Caco-2 (cell line): ENCODE measurements around the gene DNAJA1. TPM values are rescaled to one million over a fixed set of nuclear protein-coding genes. Genes with fewer than 3 reads are reported as not detected.

Source experiments
- BruUV-seq: library from RNA; stranded (reverse); fragments of 400-500 nt; replicated peaks from 2 replicates; lab custom pipeline; 2021; lab: Mats Ljungman, UMichigan
- CTCF ChIA-PET: fragments of 300-600 bp; sonication (Branson Sonifier 250); formaldehyde crosslinking; loops from one replicate; lab custom pipeline; 2022; ENCODE audit warnings: antibody characterized with exemption; lab: Charles Lee
- POLR2A ChIA-PET: fragments of 300-600 bp; sonication (Branson Sonifier 250); formaldehyde crosslinking; loops from one replicate; lab custom pipeline; 2022; ENCODE audit warnings: antibody characterized with exemption; lab: Charles Lee
- DNase-seq, 2 experiments: peaks; one replicate each; pipeline versions ENCODE4 v3.0.0 to v3.0.0-alpha.2; 2020 to 2022
- H3K27me3 ChIP-seq: replicated peaks from 2 replicates; pipeline ENCODE4 v1.6.0; 2011; ENCODE audit warnings: low read length; ENCODE audit not compliant: control insufficient read depth, insufficient read depth
- H3K36me3 ChIP-seq: 2 replicates; pipeline ENCODE4 v1.5.1; 2011; ENCODE audit warnings: low read length; ENCODE audit not compliant: control insufficient read depth, insufficient read depth
- H3K4me1 ChIP-seq: fragments of 250-450 bp; sonication (Bioruptor Pico); 2 replicates; pipeline ENCODE4 v1.5.1; 2020; ENCODE audit warnings: mild to moderate bottlenecking
- H3K4me3 ChIP-seq: 2 replicates; pipeline ENCODE4 v1.5.1; 2011; ENCODE audit warnings: low read depth, mild to moderate bottlenecking, control low read depth, low read length
- H3K9me3 ChIP-seq: fragments of 250-450 bp; sonication (Bioruptor Pico); 2 replicates; pipeline ENCODE4 v1.5.1; 2020; ENCODE audit warnings: mild to moderate bottlenecking, moderate library complexity
- H3K27ac Mint-ChIP-seq: one replicate; pipeline ENCODE4 v1.8.0; 2022; ENCODE audit warnings: mixed read lengths; ENCODE audit not compliant: unreplicated experiment
- H3K27me3 Mint-ChIP-seq: one replicate; pipeline ENCODE4 v1.8.0; 2022; ENCODE audit warnings: mixed read lengths; ENCODE audit not compliant: insufficient read depth, unreplicated experiment
- H3K36me3 Mint-ChIP-seq: one replicate; pipeline ENCODE4 v1.8.0; 2022; ENCODE audit warnings: mild to moderate bottlenecking, mixed read lengths; ENCODE audit not compliant: insufficient read depth, unreplicated experiment
- H3K4me1 Mint-ChIP-seq: one replicate; pipeline ENCODE4 v1.8.0; 2022; ENCODE audit warnings: low read depth, mixed read lengths; ENCODE audit not compliant: unreplicated experiment
- H3K4me3 Mint-ChIP-seq: one replicate; pipeline ENCODE4 v1.8.0; 2022; ENCODE audit warnings: mild to moderate bottlenecking, moderate library complexity, mixed read lengths; ENCODE audit not compliant: unreplicated experiment
- H3K9me3 Mint-ChIP-seq: one replicate; pipeline ENCODE4 v1.8.0; 2022; ENCODE audit warnings: mixed read lengths; ENCODE audit not compliant: unreplicated experiment
- intact Hi-C: fragments of 100-400 bp; cut with micrococcal nuclease; formaldehyde crosslinking; loops from one replicate; pipeline ENCODE4 v1.10.0; 2022; ENCODE audit not compliant: unreplicated experiment
- total RNA-seq: library from RNA; stranded (reverse); gene quantifications from 2 replicates; pipeline ENCODE4 v1.2.3, GENCODE V29; 2022
- TF ChIP-seq, protein P1 (sequence below), 2 experiments: fragments of 200-600 bp in 1 of 2; IDR thresholded peaks; 1 replicate in 1 of 2; 2 replicates in 1 of 2; pipeline versions ENCODE4 v1.5.1 to v1.8.0; 2011 to 2022; ENCODE audit warnings: antibody characterized with exemption in 1 of 2, control low read depth in 1 of 2, inconsistent platforms in 1 of 2, low read depth in 1 of 2, low read length in 1 of 2, mild to moderate bottlenecking in 1 of 2, moderate library complexity in 1 of 2; ENCODE audit not compliant: insufficient read depth in 1 of 2, severe bottlenecking in 1 of 2, unreplicated experiment in 1 of 2

DNAJA1 gene
- total RNA-seq, 1 experiment from 2014 or later: 187 TPM

DNA sequence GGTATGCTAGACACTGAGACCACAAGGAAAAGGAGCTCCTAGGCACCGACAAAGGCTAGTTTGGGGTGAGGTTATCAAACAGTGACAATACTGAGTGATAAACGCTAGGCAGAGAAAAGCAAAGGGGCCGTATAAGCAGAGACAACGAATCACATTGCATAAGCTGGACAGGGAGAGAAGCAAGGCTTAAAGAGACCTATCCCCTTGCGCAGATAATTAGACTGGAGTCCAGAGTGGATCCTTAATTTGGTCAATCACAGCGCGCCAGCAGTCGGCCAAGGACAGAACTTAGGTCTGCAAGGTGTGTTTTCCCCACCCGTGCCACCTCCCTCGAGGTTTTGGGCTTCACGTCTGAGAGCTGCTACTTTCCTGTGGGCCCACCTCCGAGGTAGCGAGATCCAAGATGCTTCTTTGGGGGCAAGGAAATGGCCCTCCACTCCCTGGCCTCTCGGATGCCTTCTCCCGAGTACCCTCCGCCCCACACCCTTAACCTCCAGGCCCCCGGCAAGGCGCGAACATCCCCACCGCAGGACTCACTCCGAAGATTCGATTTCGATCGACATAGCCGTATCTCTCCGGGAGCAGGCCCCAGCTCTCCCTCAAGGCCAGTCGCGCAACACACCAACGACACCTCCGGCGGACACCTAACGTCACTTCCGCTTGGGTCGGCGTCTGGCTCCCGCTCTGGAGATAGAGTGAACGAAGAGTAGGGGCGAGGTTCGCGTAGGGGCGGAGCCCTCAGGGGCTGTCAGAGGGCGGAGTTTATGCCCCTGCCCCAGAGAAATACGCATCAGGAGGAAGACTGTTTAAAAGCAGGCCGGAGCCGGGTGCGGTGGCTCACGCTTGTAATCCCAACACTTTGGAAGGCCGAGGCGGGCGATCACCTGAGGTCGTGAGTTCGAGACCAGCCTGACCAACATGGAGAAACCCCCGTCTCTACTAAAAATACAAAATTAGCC, 51.3 kb downstream of the DNAJA1 start, which contains the start of gene SMU1:
Gene SMU1, minus strand, starts transcription at position 629 of the 959 bp plus-strand sequence. Its CDS starts 66 bp downstream, at position 563.
- H3K4me3 Mint-ChIP-seq: peak within 1 kb of the TSS; percentile 85
- BruUV-seq: TSS peak; percentile 72
- TF ChIP-seq, protein P1, sequence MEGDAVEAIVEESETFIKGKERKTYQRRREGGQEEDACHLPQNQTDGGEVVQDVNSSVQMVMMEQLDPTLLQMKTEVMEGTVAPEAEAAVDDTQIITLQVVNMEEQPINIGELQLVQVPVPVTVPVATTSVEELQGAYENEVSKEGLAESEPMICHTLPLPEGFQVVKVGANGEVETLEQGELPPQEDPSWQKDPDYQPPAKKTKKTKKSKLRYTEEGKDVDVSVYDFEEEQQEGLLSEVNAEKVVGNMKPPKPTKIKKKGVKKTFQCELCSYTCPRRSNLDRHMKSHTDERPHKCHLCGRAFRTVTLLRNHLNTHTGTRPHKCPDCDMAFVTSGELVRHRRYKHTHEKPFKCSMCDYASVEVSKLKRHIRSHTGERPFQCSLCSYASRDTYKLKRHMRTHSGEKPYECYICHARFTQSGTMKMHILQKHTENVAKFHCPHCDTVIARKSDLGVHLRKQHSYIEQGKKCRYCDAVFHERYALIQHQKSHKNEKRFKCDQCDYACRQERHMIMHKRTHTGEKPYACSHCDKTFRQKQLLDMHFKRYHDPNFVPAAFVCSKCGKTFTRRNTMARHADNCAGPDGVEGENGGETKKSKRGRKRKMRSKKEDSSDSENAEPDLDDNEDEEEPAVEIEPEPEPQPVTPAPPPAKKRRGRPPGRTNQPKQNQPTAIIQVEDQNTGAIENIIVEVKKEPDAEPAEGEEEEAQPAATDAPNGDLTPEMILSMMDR (IDR thresholded peaks at IDR 0.05; ENCODE audit: insufficient read depth in 1 of 2, low read depth in 1 of 2, low read length in 1 of 2, severe bottlenecking in 1 of 2, unreplicated experiment in 1 of 2): no peak

DNA sequence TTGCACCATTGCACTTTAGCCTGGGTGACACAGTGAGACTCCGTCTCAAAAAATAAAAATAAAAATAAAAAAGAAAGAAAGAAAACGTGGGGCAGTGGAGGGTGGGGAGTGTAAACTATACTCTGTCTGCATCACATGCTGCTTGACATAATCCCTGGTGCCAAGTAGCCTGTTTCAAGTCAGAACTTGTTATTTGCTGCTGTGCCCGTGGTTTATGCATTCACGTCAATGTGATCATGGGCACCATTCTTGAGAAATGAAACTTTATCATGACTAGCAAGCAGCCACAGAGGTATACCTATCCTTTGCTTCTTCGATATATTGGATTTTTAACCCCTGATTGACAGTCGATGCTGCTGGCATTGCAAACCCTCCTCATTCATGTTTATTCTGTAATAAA, 55.5 kb downstream of the DNAJA1 start:
- Histone ChIP-seq H3K9me3 (no peaks in the 10 kb centered on the region), H3K36me3 (no peaks in the 10 kb centered on the region), H3K4me3 (no peak overlapping the region), H3K4me1 (peaks cover under 1% of the 10 kb centered on the region; the same call in 1 of the 2 replicates), H3K27me3 (no peaks in the 10 kb centered on the region)
- Mint-ChIP-seq H3K4me3 (no peak overlapping the region), H3K27me3 (no peaks in the 10 kb centered on the region), H3K4me1 (peaks cover 2% of the 10 kb centered on the region), H3K9me3 (no peaks in the 10 kb centered on the region), H3K27ac (no peak overlapping the region), H3K36me3 (peaks cover 9% of the 10 kb centered on the region)
- TF ChIP-seq, protein P1 (IDR thresholded peaks at IDR 0.05; ENCODE audit: insufficient read depth in 1 of 2, low read depth in 1 of 2, low read length in 1 of 2, severe bottlenecking in 1 of 2, unreplicated experiment in 1 of 2): no peak
- intact Hi-C loops: loop anchor here (2.0 to 5.0 kb wide), 2 partner anchors 37 to 50 kb away; no protein-coding TSS in a partner anchor
- ChIA-PET CTCF (interaction anchor here (0.6 to 2.3 kb wide), 2 partner anchors 146 kb away, joined by 4 to 6 read pairs; no protein-coding TSS in a partner anchor), POLR2A (no interaction called here)
- BruUV-seq: no TSS peak
- no peak for DNase-seq

More for the DNA sequence above, 51.3 kb downstream of the DNAJA1 start, which contains the start of gene SMU1:
- intact Hi-C loops: loop anchor here (1.0 kb wide), 2 partner anchors 91 to 188 kb away; partner anchors contain the start of genes B4GALT1 and BAG1
- Histone ChIP-seq H3K9me3 (no peaks in the 10 kb centered on the region), H3K27me3 (no peaks in the 10 kb centered on the region), H3K36me3 (no peaks in the 10 kb centered on the region), H3K4me3 (peak within 1 kb of the TSS; percentile 64), H3K4me1 (peaks cover 3% of the 10 kb centered on the region; the same call in 1 of the 2 replicates)
- DNase-seq: peak; percentile 96 to 97
- Mint-ChIP-seq H3K36me3 (peaks cover 36% of the 10 kb centered on the region), H3K27ac (peak within 1 kb of the TSS; percentile 96), H3K9me3 (no peaks in the 10 kb centered on the region), H3K4me1 (peaks cover 5% of the 10 kb centered on the region), H3K27me3 (no peaks in the 10 kb centered on the region)
- ChIA-PET CTCF (interaction anchor here (1.0 kb wide), 1 partner anchor 299 kb away, joined by 3 read pairs; no protein-coding TSS in a partner anchor), POLR2A (interaction anchor here (0.6 to 1.3 kb wide), 5 partner anchors 51 to 214 kb away, joined by 3 to 13 read pairs (median 3); partner anchors contain the start of genes B4GALT1, DNAJA1 and NFX1)
